Tibial artery (tissue), 4 donors: ENCODE results near the gene NXPH3.

Experiments
- DNase-seq, 2 donors: peaks; one replicate each; pipeline ENCODE4 v3.0.0-alpha.2; 2019
- H3K27ac ChIP-seq, 2 donors: fragments of 200-600 bp; sonication (generic) in 1 of 2; 1 replicate in 1 of 2; 2 replicates in 1 of 2; pipeline ENCODE4 v1.5.1; 2018 to 2019; ENCODE audit warnings: mild to moderate bottlenecking in 1 of 2
- H3K27me3 ChIP-seq, 2 donors: fragments of 200-600 bp; sonication (generic) in 1 of 2; one replicate each; pipeline versions ENCODE4 v1.5.1 to v1.6.0; 2016 to 2019
- H3K36me3 ChIP-seq, 3 donors: fragments of 200-600 bp; sonication (generic) in 2 of 3; one replicate each; pipeline ENCODE4 v1.5.1; 2016 to 2019; ENCODE audit warnings: mild to moderate bottlenecking in 2 of 3
- H3K4me1 ChIP-seq, 4 donors: fragments of 200-600 bp; sonication (generic) in 2 of 4; 1 replicate in 3 of 4; 2 replicates in 1 of 4; pipeline ENCODE4 v1.5.1; 2016 to 2019
- H3K4me3 ChIP-seq, 2 donors: fragments of 200-600 bp; sonication (generic) in 1 of 2; 1 replicate in 1 of 2; 2 replicates in 1 of 2; pipeline ENCODE4 v1.5.1; 2018 to 2019; ENCODE audit warnings: mild to moderate bottlenecking in 2 of 2
- H3K9me3 ChIP-seq, 3 donors: fragments of 200-600 bp; sonication (generic) in 1 of 3; one replicate each; pipeline ENCODE4 v1.5.1; 2016 to 2019
- intact Hi-C: fragments of 100-400 bp; cut with DNase I; formaldehyde crosslinking; loops from one replicate; pipeline ENCODE4 v1.15.0; 2023; ENCODE audit warnings: low total_unique reads
- TF ChIP-seq, protein P1 (sequence below), 2 experiments: fragments of 200-600 bp in 1 of 2; fragments of 450-650 bp in 1 of 2; IDR thresholded peaks; one replicate each; pipeline ENCODE4 v1.5.1; 2017 to 2019; ENCODE audit warnings: antibody characterized with exemption in 2 of 2, mild to moderate bottlenecking in 1 of 2, moderate library complexity in 1 of 2

Gene NXPH3

DNA sequence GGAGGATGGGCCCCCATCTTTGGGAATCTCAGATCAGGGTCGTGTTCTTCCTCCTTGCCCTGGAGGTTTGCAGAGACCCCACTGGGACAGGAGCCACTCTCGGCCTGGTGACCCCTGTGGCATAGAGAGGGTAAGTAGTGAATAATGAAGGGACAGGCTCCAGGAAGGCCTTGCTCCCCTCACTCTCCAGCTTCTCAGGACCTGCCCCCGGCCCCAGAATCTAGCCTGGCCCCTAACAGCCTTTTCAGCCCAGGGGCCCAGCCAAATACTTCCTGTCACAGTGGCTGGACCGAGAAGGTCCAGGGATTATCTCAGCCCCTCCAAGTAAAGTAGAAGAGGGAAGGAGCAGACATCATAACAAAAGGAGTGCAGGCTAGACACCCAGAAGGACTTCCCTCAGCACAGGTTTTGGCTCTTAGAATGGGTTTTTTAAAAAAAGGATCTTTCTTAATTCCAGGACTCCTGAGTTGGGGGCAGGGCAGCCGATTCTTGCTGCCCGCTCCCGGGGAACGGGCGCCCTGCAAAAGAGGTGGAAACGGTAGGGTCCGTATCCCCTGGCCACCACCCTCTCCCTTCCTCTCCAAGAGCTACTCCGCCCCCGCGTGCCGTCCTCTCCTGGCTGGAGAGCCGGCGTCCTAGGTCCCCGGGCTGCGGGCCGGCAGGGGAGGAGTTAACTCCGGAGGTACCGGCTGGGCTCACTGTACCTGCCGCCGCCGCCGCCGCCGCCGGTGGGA lies 559 bp upstream of the NXPH3 start:
- intact Hi-C loops = loop anchor here (5.0 kb wide), 2 partner anchors 37 to 202 kb away; no protein-coding TSS in a partner anchor
- Histone ChIP-seq H3K4me3 (peak overlapping the region; percentile 82 to 91), H3K27me3 (no peaks in the 10 kb centered on the region), H3K36me3 (peaks cover 6 to 11% (median 9%) of the 10 kb centered on the region in 3 donors), H3K4me1 (peaks cover 0 to 72% (median 50%) of the 10 kb centered on the region in 4 donors), H3K9me3 (no peaks in the 10 kb centered on the region), H3K27ac (peak overlapping the region; percentile 93 to 97)
- TF ChIP-seq, protein P1, sequence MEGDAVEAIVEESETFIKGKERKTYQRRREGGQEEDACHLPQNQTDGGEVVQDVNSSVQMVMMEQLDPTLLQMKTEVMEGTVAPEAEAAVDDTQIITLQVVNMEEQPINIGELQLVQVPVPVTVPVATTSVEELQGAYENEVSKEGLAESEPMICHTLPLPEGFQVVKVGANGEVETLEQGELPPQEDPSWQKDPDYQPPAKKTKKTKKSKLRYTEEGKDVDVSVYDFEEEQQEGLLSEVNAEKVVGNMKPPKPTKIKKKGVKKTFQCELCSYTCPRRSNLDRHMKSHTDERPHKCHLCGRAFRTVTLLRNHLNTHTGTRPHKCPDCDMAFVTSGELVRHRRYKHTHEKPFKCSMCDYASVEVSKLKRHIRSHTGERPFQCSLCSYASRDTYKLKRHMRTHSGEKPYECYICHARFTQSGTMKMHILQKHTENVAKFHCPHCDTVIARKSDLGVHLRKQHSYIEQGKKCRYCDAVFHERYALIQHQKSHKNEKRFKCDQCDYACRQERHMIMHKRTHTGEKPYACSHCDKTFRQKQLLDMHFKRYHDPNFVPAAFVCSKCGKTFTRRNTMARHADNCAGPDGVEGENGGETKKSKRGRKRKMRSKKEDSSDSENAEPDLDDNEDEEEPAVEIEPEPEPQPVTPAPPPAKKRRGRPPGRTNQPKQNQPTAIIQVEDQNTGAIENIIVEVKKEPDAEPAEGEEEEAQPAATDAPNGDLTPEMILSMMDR (IDR thresholded peaks at IDR 0.05) = no peak
- no peak for DNase-seq

DNA sequence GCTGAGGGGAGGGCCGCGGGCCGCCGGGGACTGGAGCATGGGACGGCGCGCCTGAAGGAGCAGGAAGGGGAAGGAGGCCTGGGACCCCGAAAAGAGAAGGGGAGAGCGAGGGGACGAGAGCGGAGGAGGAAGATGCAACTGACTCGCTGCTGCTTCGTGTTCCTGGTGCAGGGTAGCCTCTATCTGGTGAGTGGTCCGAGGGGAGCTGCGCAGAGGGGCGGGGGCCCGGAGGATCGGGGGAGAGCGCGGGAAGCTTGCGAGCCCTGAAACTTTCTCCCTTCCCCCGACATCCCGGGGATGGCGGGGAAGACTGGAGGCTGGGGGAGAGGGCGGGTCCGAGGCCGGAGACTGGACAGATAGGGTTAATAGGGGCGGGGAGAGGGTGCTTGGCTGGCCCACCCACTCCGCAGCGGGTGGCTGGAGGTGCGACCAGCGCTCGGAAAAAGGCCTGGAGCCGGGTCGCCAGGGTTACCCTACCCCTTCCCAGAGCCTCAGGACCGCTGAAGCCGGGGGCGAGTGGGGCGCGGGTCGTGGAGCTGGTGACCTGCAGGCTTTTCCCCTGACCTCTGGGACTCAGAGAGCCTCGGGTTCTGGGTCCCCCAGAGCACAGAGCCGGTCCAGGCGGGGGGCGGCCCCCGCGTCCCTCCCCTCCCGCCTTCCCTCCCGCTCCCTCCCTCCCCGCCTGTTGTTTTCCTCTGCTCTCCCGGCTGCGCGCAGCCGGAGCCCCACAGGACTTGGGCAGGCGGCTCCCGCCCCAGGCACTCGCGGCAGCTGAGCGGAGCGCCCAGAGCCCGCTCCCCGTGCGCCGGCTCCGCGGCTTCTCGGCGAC lies 631 bp downstream of the NXPH3 start:
- H3K27ac ChIP-seq = peak overlapping the region; percentile 93 to 97
- no peaks in the 10 kb centered on the region for H3K27me3 ChIP-seq
- H3K4me1 ChIP-seq = peaks cover 0 to 79% (median 56%) of the 10 kb centered on the region in 4 donors

DNA sequence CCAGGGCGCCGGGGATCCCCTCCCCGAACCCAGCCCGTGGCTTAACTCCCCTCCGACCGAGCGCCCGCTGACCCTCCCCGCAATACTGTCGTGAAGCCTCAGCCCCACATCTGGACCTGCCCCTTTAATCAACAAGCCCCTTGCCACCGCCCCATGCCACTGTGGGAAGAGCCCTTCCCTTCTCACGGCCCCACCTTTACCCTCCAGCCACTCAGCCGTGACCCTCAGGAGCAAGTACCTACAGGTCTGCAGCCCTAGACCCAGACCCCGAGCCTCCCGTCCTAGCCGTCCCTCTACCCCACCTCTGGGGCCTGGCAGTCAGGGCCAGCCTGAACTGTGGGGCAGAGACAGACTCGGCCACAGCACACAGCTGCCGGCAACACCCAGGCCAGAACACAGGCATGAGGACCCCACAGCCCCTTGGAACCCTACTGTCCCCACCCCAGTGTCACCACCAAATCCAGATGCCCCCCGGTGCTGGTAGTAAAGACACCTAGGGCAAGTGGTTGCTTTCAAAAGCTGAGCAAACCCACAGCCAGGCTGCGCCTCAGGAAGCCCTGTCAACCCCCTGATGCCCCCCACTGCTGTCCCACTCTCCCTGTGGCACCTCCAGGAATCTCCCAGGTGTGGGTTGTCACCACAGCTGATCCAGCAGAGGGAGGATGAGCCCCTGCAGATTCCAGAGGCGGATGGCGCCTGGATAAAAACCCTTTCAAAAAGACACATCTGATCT lies 1.4 kb downstream of the NXPH3 start:
- Histone ChIP-seq H3K4me1 (peaks cover 0 to 84% (median 60%) of the 10 kb centered on the region in 4 donors), H3K27me3 (no peaks in the 10 kb centered on the region), H3K36me3 (peaks cover 6 to 11% (median 9%) of the 10 kb centered on the region in 3 donors), H3K27ac (peak overlapping the region; percentile 93 to 97), H3K4me3 (peak overlapping the region; percentile 82 to 91), H3K9me3 (no peaks in the 10 kb centered on the region)
- peak in 1 of 2 donors; percentile 74 for DNase-seq
- intact Hi-C loops = loop anchor here (5.0 kb wide), 1 partner anchor 35 kb away; no protein-coding TSS in a partner anchor
- TF ChIP-seq, protein P1 (IDR thresholded peaks at IDR 0.05) = no peak

More for the DNA sequence above, 631 bp downstream of the NXPH3 start:
- Histone ChIP-seq H3K9me3 (no peaks in the 10 kb centered on the region), H3K36me3 (peaks cover 6 to 11% (median 9%) of the 10 kb centered on the region in 3 donors), H3K4me3 (peak overlapping the region; percentile 82 to 91)
- TF ChIP-seq, protein P1 (IDR thresholded peaks at IDR 0.05) = no peak
- intact Hi-C loops = loop anchor here (5.0 kb wide), 1 partner anchor 36 kb away; no protein-coding TSS in a partner anchor
- DNase-seq = peak; percentile 66 to 86

DNA sequence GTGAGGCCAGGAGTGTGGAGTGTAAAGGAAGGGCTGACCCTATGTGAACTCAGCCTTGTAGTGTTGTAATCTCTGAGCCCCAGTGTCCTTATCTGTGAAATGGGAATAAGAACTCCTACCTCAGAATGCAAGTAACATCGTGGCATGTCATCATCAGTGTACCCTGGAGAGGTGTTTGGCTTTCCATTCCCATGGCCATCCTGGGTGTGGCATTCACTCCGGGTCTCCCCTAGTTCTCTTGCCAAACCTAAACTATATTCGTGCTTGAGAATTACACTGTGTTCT lies 1.9 kb downstream of the NXPH3 start:
- Histone ChIP-seq H3K9me3 (no peaks in the 10 kb centered on the region), H3K4me3 (peak overlapping the region; percentile 82 to 91), H3K4me1 (peaks cover 0 to 86% (median 61%) of the 10 kb centered on the region in 4 donors)

More for the DNA sequence above, 1.9 kb downstream of the NXPH3 start:
- Histone ChIP-seq H3K27me3 (no peaks in the 10 kb centered on the region), H3K27ac (peak overlapping the region; percentile 93 to 97), H3K36me3 (peaks cover 6 to 11% (median 9%) of the 10 kb centered on the region in 3 donors)
- no peak for DNase-seq
- intact Hi-C loops = loop anchor here (5.0 kb wide), 1 partner anchor 35 kb away; no protein-coding TSS in a partner anchor
- TF ChIP-seq, protein P1 (IDR thresholded peaks at IDR 0.05) = no peak
